ENCODE data around the gene BCL10.
A peak's percentile ranks its signal among the peaks of the same experiment; 100 is the strongest.

Gene BCL10

GRCh38 chr1:85243372-85243771 is 33.1 kb downstream of the BCL10 start:
- H3K36me3 ChIP-seq (ENCODE audit: insufficient read depth, low read length): no peaks in the 10 kb centered on the region
- H3K4me1 ChIP-seq (ENCODE audit: control insufficient read depth, insufficient read depth, low read length, unreplicated experiment): peaks cover 36% of the 10 kb centered on the region
- peak overlapping the region; percentile 44 for H2AFZ ChIP-seq (ENCODE audit: low read length, unreplicated experiment)
- no peak overlapping the region for H3K4me3 ChIP-seq (ENCODE audit: low read depth, low read length)
- H3K27ac ChIP-seq (ENCODE audit: low read depth, low read length): no peak overlapping the region
- no peaks in the 10 kb centered on the region for H3K27me3 ChIP-seq (ENCODE audit: insufficient read depth, low read length)
- H3K79me2 ChIP-seq (ENCODE audit: control insufficient read depth, insufficient read depth, low read length, unreplicated experiment): no peaks in the 10 kb centered on the region

- peak overlapping the region; percentile 68 for H2AFZ ChIP-seq (ENCODE audit: low read length, unreplicated experiment)
- no peaks in the 10 kb centered on the region for H3K27me3 ChIP-seq (ENCODE audit: insufficient read depth, low read length)
- no peak overlapping the region for H3K27ac ChIP-seq (ENCODE audit: low read depth, low read length)
- no peaks in the 10 kb centered on the region for H3K79me2 ChIP-seq (ENCODE audit: control insufficient read depth, insufficient read depth, low read length, unreplicated experiment)
- H3K4me3 ChIP-seq (ENCODE audit: low read depth, low read length): no peak overlapping the region
- peaks cover 33% of the 10 kb centered on the region for H3K4me1 ChIP-seq (ENCODE audit: control insufficient read depth, insufficient read depth, low read length, unreplicated experiment)
- no peaks in the 10 kb centered on the region for H3K36me3 ChIP-seq (ENCODE audit: insufficient read depth, low read length)
These were observed 35.8 kb downstream of the BCL10 start for GRCh38 chr1:85240643-85241042.

GRCh38 chr1:85240174-85240601 is 36.2 kb downstream of the BCL10 start:
- Histone ChIP-seq H3K27ac (ENCODE audit: low read depth, low read length) (no peak overlapping the region), H3K4me1 (ENCODE audit: control insufficient read depth, insufficient read depth, low read length, unreplicated experiment) (peaks cover 28% of the 10 kb centered on the region), H3K27me3 (ENCODE audit: insufficient read depth, low read length) (no peaks in the 10 kb centered on the region), H3K36me3 (ENCODE audit: insufficient read depth, low read length) (no peaks in the 10 kb centered on the region), H2AFZ (ENCODE audit: low read length, unreplicated experiment) (peak overlapping the region; percentile 6), H3K4me3 (ENCODE audit: low read depth, low read length) (no peak overlapping the region), H3K79me2 (ENCODE audit: control insufficient read depth, insufficient read depth, low read length, unreplicated experiment) (no peaks in the 10 kb centered on the region)

GRCh38 chr1:85237613-85238012 is 38.8 kb downstream of the BCL10 start:
- Histone ChIP-seq H3K27me3 (ENCODE audit: insufficient read depth, low read length) (no peaks in the 10 kb centered on the region), H3K4me1 (ENCODE audit: control insufficient read depth, insufficient read depth, low read length, unreplicated experiment) (peaks cover 9% of the 10 kb centered on the region), H3K79me2 (ENCODE audit: control insufficient read depth, insufficient read depth, low read length, unreplicated experiment) (no peaks in the 10 kb centered on the region)

GRCh38 chr1:85230305-85230977 is 46.0 kb downstream of the BCL10 start:
- Histone ChIP-seq H3K4me3 (ENCODE audit: low read depth, low read length) (no peak overlapping the region), H3K79me2 (ENCODE audit: control insufficient read depth, insufficient read depth, low read length, unreplicated experiment) (no peaks in the 10 kb centered on the region), H3K27me3 (ENCODE audit: insufficient read depth, low read length) (no peaks in the 10 kb centered on the region), H2AFZ (ENCODE audit: low read length, unreplicated experiment) (no peak overlapping the region), H3K36me3 (ENCODE audit: insufficient read depth, low read length) (no peaks in the 10 kb centered on the region), H3K27ac (ENCODE audit: low read depth, low read length) (no peak overlapping the region), H3K4me1 (ENCODE audit: control insufficient read depth, insufficient read depth, low read length, unreplicated experiment) (no peaks in the 10 kb centered on the region)

More at GRCh38 chr1:85237613-85238012, 38.8 kb downstream of the BCL10 start:
- no peak overlapping the region for H3K4me3 ChIP-seq (ENCODE audit: low read depth, low read length)
- no peak overlapping the region for H2AFZ ChIP-seq (ENCODE audit: low read length, unreplicated experiment)
- H3K27ac ChIP-seq (ENCODE audit: low read depth, low read length): no peak overlapping the region
- H3K36me3 ChIP-seq (ENCODE audit: insufficient read depth, low read length): no peaks in the 10 kb centered on the region

- Histone ChIP-seq H3K4me1 (ENCODE audit: control insufficient read depth, insufficient read depth, low read length, unreplicated experiment) (no peaks in the 10 kb centered on the region), H3K27me3 (ENCODE audit: insufficient read depth, low read length) (no peaks in the 10 kb centered on the region)
These were observed 46.8 kb downstream of the BCL10 start for GRCh38 chr1:85229574-85230097.

GRCh38 chr1:85228972-85229371 is 47.5 kb downstream of the BCL10 start:
- no peak overlapping the region for H2AFZ ChIP-seq (ENCODE audit: low read length, unreplicated experiment)
- no peak overlapping the region for H3K27ac ChIP-seq (ENCODE audit: low read depth, low read length)
- no peaks in the 10 kb centered on the region for H3K79me2 ChIP-seq (ENCODE audit: control insufficient read depth, insufficient read depth, low read length, unreplicated experiment)
- H3K4me1 ChIP-seq (ENCODE audit: control insufficient read depth, insufficient read depth, low read length, unreplicated experiment): no peaks in the 10 kb centered on the region
- H3K4me3 ChIP-seq (ENCODE audit: low read depth, low read length): no peak overlapping the region
- H3K27me3 ChIP-seq (ENCODE audit: insufficient read depth, low read length): no peaks in the 10 kb centered on the region
- H3K36me3 ChIP-seq (ENCODE audit: insufficient read depth, low read length): no peaks in the 10 kb centered on the region

More at GRCh38 chr1:85229574-85230097, 46.8 kb downstream of the BCL10 start:
- no peak overlapping the region for H3K4me3 ChIP-seq (ENCODE audit: low read depth, low read length)
- H3K27ac ChIP-seq (ENCODE audit: low read depth, low read length): no peak overlapping the region
- no peak overlapping the region for H2AFZ ChIP-seq (ENCODE audit: low read length, unreplicated experiment)
- H3K79me2 ChIP-seq (ENCODE audit: control insufficient read depth, insufficient read depth, low read length, unreplicated experiment): no peaks in the 10 kb centered on the region
- H3K36me3 ChIP-seq (ENCODE audit: insufficient read depth, low read length): no peaks in the 10 kb centered on the region

GRCh38 chr1:85225624-85226380 is 50.6 kb downstream of the BCL10 start:
- Histone ChIP-seq H3K27me3 (ENCODE audit: insufficient read depth, low read length) (no peaks in the 10 kb centered on the region), H3K27ac (ENCODE audit: low read depth, low read length) (no peak overlapping the region), H3K79me2 (ENCODE audit: control insufficient read depth, insufficient read depth, low read length, unreplicated experiment) (no peaks in the 10 kb centered on the region), H2AFZ (ENCODE audit: low read length, unreplicated experiment) (peak overlapping the region; percentile 67), H3K36me3 (ENCODE audit: insufficient read depth, low read length) (no peaks in the 10 kb centered on the region), H3K4me1 (ENCODE audit: control insufficient read depth, insufficient read depth, low read length, unreplicated experiment) (no peaks in the 10 kb centered on the region), H3K4me3 (ENCODE audit: low read depth, low read length) (no peak overlapping the region)

- H3K27ac ChIP-seq (ENCODE audit: low read depth, low read length): no peak overlapping the region
- H2AFZ ChIP-seq (ENCODE audit: low read length, unreplicated experiment): no peak overlapping the region
- H3K27me3 ChIP-seq (ENCODE audit: insufficient read depth, low read length): no peaks in the 10 kb centered on the region
- no peaks in the 10 kb centered on the region for H3K4me1 ChIP-seq (ENCODE audit: control insufficient read depth, insufficient read depth, low read length, unreplicated experiment)
- H3K79me2 ChIP-seq (ENCODE audit: control insufficient read depth, insufficient read depth, low read length, unreplicated experiment): no peaks in the 10 kb centered on the region
- H3K36me3 ChIP-seq (ENCODE audit: insufficient read depth, low read length): no peaks in the 10 kb centered on the region
- no peak overlapping the region for H3K4me3 ChIP-seq (ENCODE audit: low read depth, low read length)
These were observed 51.5 kb downstream of the BCL10 start for GRCh38 chr1:85224734-85225623.

- Histone ChIP-seq H3K4me3 (ENCODE audit: low read depth, low read length) (no peak overlapping the region), H2AFZ (ENCODE audit: low read length, unreplicated experiment) (no peak overlapping the region), H3K27ac (ENCODE audit: low read depth, low read length) (no peak overlapping the region), H3K4me1 (ENCODE audit: control insufficient read depth, insufficient read depth, low read length, unreplicated experiment) (no peaks in the 10 kb centered on the region), H3K36me3 (ENCODE audit: insufficient read depth, low read length) (no peaks in the 10 kb centered on the region), H3K79me2 (ENCODE audit: control insufficient read depth, insufficient read depth, low read length, unreplicated experiment) (no peaks in the 10 kb centered on the region), H3K27me3 (ENCODE audit: insufficient read depth, low read length) (no peaks in the 10 kb centered on the region)
These were observed 52.1 kb downstream of the BCL10 start for GRCh38 chr1:85224295-85224694.
